HG03571 (cell line): ENCODE data around the gene MARCHF6.
"Not testable (repeated sequence)": the region's sequence is repeated elsewhere in the genome, so short reads cannot be mapped to it uniquely, and the experiment has no call there.

Source experiments
- ATAC-seq: cut with Tn5 transposase; IDR thresholded peaks from one replicate; pipeline ENCODE4 v1.9.1; 2021; ENCODE audit not compliant: unreplicated experiment

The MARCHF6 gene

GRCh38 chr5:10348258-10348657 is 5.2 kb upstream of the MARCHF6 start:
- no peak for ATAC-seq

GRCh38 chr5:10351199-10351905 is 2.1 kb upstream of the MARCHF6 start:
- no peak for ATAC-seq

- no peak for ATAC-seq
Observed at GRCh38 chr5:10351919-10352318, 1.6 kb upstream of the MARCHF6 start.

GRCh38 chr5:10352430-10353240 is 860 bp upstream of the MARCHF6 start:
- ATAC-seq, result peak; percentile 11

GRCh38 chr5:10354048-10354872 is 765 bp downstream of the MARCHF6 start:
- ATAC-seq, result peak; percentile 22

- ATAC-seq, result no peak
Observed at GRCh38 chr5:10355071-10355889, 1.8 kb downstream of the MARCHF6 start.

GRCh38 chr5:10358999-10359398 is 5.5 kb downstream of the MARCHF6 start:
- no peak for ATAC-seq

GRCh38 chr5:10360686-10361085 is 7.2 kb downstream of the MARCHF6 start:
- no peak for ATAC-seq

GRCh38 chr5:10363519-10364185 is 10.2 kb downstream of the MARCHF6 start:
- no peak for ATAC-seq

- ATAC-seq, result no peak
Observed at GRCh38 chr5:10364186-10364689, 10.7 kb downstream of the MARCHF6 start.

GRCh38 chr5:10365782-10366181 is 12.3 kb downstream of the MARCHF6 start:
- no peak for ATAC-seq

- ATAC-seq, result no peak
Observed at GRCh38 chr5:10366310-10367272, 13.1 kb downstream of the MARCHF6 start.

GRCh38 chr5:10367579-10367978 is 14.1 kb downstream of the MARCHF6 start:
- ATAC-seq, result no peak

GRCh38 chr5:10370931-10371330 is 17.4 kb downstream of the MARCHF6 start:
- no peak for ATAC-seq

GRCh38 chr5:10371369-10371768 is 17.9 kb downstream of the MARCHF6 start:
- not testable (repeated sequence) for ATAC-seq

GRCh38 chr5:10372726-10373709 is 19.5 kb downstream of the MARCHF6 start:
- ATAC-seq, result no peak
